Stimulated activated CD4-positive, alpha-beta T cell treated with anti-CD3 and anti-CD28 coated beads, Interleukin-12 subunit alpha, Interleukin-12 subunit beta, amount 100 ng/mL, for 48 hours (primary cell): Measurements from ENCODE around the gene OVOL2.
"Not testable (repeated sequence)": the region's sequence is repeated elsewhere in the genome, so short reads cannot be mapped to it uniquely, and the experiment has no call there.

ENCODE experiments used
- DNase-seq, 3 donors: peaks; one replicate each; pipeline ENCODE4 v3.0.0-alpha.2; 2020; ENCODE audit warnings: low read depth in 2 of 3, low spot score in 1 of 3

Gene OVOL2

GRCh38 chr20:18058661-18059467 lies 1.1 kb upstream of the OVOL2 start:
- DNase-seq = no peak

GRCh38 chr20:18057994-18058349 lies 256 bp upstream of the OVOL2 start:
- no peak for DNase-seq

- no peak for DNase-seq
Observed at GRCh38 chr20:18056174-18057100, 1.3 kb downstream of the OVOL2 start.

GRCh38 chr20:18055261-18055660 lies 2.5 kb downstream of the OVOL2 start:
- no peak for DNase-seq

- DNase-seq = no peak
Observed at GRCh38 chr20:18052856-18053255, 4.9 kb downstream of the OVOL2 start.

- no peak for DNase-seq
Observed at GRCh38 chr20:18050628-18051027, 7.1 kb downstream of the OVOL2 start.

GRCh38 chr20:18048176-18048575 lies 9.5 kb downstream of the OVOL2 start:
- no peak for DNase-seq

- DNase-seq = no peak
Observed at GRCh38 chr20:18046535-18046934, 11.2 kb downstream of the OVOL2 start.

- no peak for DNase-seq
Observed at GRCh38 chr20:18042229-18042628, 15.5 kb downstream of the OVOL2 start.

GRCh38 chr20:18041462-18041861 lies 16.3 kb downstream of the OVOL2 start:
- no peak for DNase-seq

GRCh38 chr20:18039063-18039462 lies 18.7 kb downstream of the OVOL2 start:
- DNase-seq = no peak

- no peak for DNase-seq
Observed at GRCh38 chr20:18034039-18034438, 23.7 kb downstream of the OVOL2 start.

GRCh38 chr20:18032977-18033892 lies 24.5 kb downstream of the OVOL2 start:
- no peak for DNase-seq

GRCh38 chr20:18031888-18032509 lies 25.7 kb downstream of the OVOL2 start:
- DNase-seq = no peak

- no peak for DNase-seq
Observed at GRCh38 chr20:18031050-18031449, 26.7 kb downstream of the OVOL2 start.

GRCh38 chr20:18030020-18030419 lies 27.7 kb downstream of the OVOL2 start:
- DNase-seq = no peak

- not testable (repeated sequence) for DNase-seq
Observed at GRCh38 chr20:18027011-18027410, 30.7 kb downstream of the OVOL2 start.

GRCh38 chr20:18024606-18025127 lies 33.0 kb downstream of the OVOL2 start:
- no peak for DNase-seq

- DNase-seq = no peak
Observed at GRCh38 chr20:18020931-18021330, 36.8 kb downstream of the OVOL2 start.

GRCh38 chr20:18019068-18019467 lies 38.6 kb downstream of the OVOL2 start:
- DNase-seq = no peak
